Nephron (organoid): ENCODE measurements around the gene KLHL22.
"Not testable (repeated sequence)": the region's sequence is repeated elsewhere in the genome, so short reads cannot be mapped to it uniquely, and the experiment has no call there.

Experiments
- H3K27ac Mint-ChIP-seq, 3 experiments: 2 replicates each; pipeline ENCODE4 v1.8.0; 2020; ENCODE audit warnings: mixed read lengths in 3 of 3, mild to moderate bottlenecking in 2 of 3, moderate library complexity in 1 of 3
- H3K27me3 Mint-ChIP-seq: 2 replicates; pipeline ENCODE4 v1.8.0; 2021; ENCODE audit warnings: low read depth, mild to moderate bottlenecking, moderate library complexity, mixed read lengths
- H3K36me3 Mint-ChIP-seq: 2 replicates; pipeline ENCODE4 v1.8.0; 2020; ENCODE audit warnings: low read depth, mixed read lengths
- H3K4me1 Mint-ChIP-seq: 2 replicates; pipeline ENCODE4 v1.8.0; 2020; ENCODE audit warnings: mixed read lengths
- H3K4me3 Mint-ChIP-seq, 3 experiments: 2 replicates each; pipeline ENCODE4 v1.8.0; 2020; ENCODE audit warnings: mild to moderate bottlenecking in 3 of 3, mixed read lengths in 3 of 3, moderate library complexity in 2 of 3
- H3K9me3 Mint-ChIP-seq: 2 replicates; pipeline ENCODE4 v1.8.0; 2020; ENCODE audit warnings: mixed read lengths
- TF ChIP-seq, protein P1 (sequence below), 3 experiments: fragments of 200-600 bp; sonication (generic); IDR thresholded peaks; one replicate each; pipeline ENCODE4 v1.5.0; 2021; ENCODE audit warnings: antibody characterized with exemption in 3 of 3; ENCODE audit not compliant: unreplicated experiment in 3 of 3

Gene KLHL22

DNA sequence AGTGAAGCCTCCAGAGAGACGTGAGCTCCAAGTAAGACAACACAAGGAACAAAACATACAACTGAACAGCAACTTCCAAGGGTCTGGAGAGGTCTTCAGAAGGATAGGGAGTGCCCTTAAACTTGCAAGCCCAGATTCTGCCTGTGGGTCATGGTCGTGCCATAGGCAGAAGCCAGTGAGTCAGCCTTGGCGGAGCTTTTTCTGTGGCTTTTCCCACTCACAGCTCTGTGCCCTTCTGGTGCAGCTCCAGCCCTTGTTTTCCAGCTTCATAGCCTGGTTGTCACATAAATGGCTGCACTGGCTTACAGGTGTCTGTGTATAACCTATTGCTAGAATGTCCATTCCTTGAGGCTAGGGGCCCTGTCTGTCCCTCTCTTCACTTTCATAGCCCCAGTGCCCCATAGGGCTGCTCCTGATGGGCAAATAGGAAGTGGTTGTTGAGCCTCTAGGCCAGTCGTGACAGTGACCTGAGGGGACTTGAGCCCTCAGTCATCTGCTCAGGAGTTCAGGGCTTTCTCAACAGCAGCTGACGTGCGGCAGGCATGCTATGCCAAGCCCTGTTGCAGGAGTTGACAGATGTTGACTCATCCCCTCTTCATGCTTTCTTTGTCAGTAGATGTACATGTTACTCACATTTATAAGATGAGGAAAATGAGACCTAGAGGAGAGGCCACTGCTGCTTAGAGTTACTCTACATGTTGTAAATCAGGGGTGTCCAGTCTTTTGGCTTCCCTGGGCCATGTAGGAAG is 19.2 kb upstream of the KLHL22 start:
- H3K4me3 Mint-ChIP-seq = no peak overlapping the region
- peak overlapping the region in 1 of 3 experiments; percentile 7 for H3K27ac Mint-ChIP-seq
- no peaks in the 10 kb centered on the region for H3K27me3 Mint-ChIP-seq
- TF ChIP-seq, protein P1, sequence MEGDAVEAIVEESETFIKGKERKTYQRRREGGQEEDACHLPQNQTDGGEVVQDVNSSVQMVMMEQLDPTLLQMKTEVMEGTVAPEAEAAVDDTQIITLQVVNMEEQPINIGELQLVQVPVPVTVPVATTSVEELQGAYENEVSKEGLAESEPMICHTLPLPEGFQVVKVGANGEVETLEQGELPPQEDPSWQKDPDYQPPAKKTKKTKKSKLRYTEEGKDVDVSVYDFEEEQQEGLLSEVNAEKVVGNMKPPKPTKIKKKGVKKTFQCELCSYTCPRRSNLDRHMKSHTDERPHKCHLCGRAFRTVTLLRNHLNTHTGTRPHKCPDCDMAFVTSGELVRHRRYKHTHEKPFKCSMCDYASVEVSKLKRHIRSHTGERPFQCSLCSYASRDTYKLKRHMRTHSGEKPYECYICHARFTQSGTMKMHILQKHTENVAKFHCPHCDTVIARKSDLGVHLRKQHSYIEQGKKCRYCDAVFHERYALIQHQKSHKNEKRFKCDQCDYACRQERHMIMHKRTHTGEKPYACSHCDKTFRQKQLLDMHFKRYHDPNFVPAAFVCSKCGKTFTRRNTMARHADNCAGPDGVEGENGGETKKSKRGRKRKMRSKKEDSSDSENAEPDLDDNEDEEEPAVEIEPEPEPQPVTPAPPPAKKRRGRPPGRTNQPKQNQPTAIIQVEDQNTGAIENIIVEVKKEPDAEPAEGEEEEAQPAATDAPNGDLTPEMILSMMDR (IDR thresholded peaks at IDR 0.05; ENCODE audit: unreplicated experiment in 3 of 3) = no peak
- H3K36me3 Mint-ChIP-seq = peaks cover 22% of the 10 kb centered on the region
- H3K4me1 Mint-ChIP-seq = peaks cover 25% of the 10 kb centered on the region
- no peaks in the 10 kb centered on the region for H3K9me3 Mint-ChIP-seq

DNA sequence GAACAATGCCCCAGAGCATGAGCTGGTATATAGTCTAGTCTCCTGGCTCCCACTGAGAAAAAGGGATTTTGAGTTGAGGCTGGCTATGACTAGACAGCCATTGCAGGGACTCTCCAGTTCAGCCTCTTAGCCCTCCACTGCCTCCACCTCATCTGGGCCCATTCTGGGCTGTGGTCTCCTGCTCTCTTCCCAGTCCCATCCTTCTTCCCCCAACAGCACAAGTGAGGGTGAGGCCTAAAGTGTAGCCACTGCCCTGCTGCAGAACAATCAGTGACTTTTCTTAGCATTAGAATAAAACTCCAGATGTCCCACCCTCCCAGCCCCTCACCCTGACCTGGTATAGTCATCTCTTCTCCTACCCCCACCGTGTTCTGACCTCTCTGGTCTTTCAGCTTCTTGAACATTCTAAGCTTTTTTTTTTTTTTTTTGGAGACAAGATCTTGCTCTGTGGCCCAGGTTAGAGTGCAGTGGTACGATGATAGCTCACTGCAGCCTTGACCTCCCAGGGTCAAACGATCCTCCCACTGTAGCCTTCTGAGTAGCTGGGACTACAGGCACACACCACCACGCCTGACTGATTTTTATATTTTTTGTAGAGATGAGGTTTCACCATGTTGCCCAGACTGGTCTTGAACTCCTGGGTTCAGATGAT is 16.1 kb upstream of the KLHL22 start:
- Mint-ChIP-seq H3K27ac (peak overlapping the region; percentile 10 to 62 (median 19)), H3K27me3 (no peaks in the 10 kb centered on the region), H3K4me1 (peaks cover 52% of the 10 kb centered on the region), H3K4me3 (peak overlapping the region; percentile 35 to 51 (median 46)), H3K36me3 (peaks cover 13% of the 10 kb centered on the region), H3K9me3 (no peaks in the 10 kb centered on the region)
- TF ChIP-seq, protein P1 (IDR thresholded peaks at IDR 0.05; ENCODE audit: unreplicated experiment in 3 of 3) = no peak

DNA sequence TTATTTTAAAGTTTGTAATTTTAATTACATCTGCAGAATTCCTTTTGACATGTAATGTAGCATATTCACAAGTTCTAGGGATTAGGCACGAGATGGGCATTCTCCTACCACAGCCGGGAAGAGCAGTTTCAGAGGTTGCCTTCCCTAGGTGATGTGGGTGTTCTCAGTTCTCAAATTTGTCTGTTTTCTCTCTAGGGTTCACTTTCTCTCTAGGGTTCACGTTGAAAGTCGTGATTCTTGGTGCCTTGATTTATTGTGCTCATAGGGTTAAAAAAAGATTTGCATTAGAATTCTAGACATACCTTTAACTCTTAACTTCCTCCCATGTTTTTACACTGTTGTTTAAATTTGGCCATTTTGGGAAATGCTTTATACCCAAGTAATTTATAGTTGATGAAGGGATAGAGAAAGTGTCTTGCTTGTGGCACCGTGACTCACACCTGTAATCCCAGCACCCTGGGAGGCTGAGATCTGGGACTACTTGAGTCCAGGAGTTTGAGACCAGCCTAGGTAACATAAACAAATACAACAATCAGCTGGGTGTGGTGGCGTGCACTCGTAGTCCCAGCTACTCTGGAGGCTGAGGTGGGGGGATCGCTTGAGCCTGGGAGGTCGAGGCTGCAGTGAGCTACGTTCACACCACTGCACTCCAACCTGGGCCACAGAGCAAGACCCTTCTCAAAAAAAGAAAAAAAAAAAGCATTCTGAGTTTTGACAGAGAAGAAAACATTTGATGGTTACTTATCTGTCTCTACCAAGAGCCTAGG is 15.4 kb upstream of the KLHL22 start:
- Mint-ChIP-seq H3K9me3 (no peaks in the 10 kb centered on the region), H3K4me3 (peak overlapping the region; percentile 38 to 96 (median 53)), H3K36me3 (peaks cover 13% of the 10 kb centered on the region), H3K27ac (peak overlapping the region; percentile 93 to 98 (median 96)), H3K27me3 (no peaks in the 10 kb centered on the region), H3K4me1 (peaks cover 52% of the 10 kb centered on the region)
- TF ChIP-seq, protein P1 (IDR thresholded peaks at IDR 0.05; ENCODE audit: unreplicated experiment in 3 of 3) = no peak

DNA sequence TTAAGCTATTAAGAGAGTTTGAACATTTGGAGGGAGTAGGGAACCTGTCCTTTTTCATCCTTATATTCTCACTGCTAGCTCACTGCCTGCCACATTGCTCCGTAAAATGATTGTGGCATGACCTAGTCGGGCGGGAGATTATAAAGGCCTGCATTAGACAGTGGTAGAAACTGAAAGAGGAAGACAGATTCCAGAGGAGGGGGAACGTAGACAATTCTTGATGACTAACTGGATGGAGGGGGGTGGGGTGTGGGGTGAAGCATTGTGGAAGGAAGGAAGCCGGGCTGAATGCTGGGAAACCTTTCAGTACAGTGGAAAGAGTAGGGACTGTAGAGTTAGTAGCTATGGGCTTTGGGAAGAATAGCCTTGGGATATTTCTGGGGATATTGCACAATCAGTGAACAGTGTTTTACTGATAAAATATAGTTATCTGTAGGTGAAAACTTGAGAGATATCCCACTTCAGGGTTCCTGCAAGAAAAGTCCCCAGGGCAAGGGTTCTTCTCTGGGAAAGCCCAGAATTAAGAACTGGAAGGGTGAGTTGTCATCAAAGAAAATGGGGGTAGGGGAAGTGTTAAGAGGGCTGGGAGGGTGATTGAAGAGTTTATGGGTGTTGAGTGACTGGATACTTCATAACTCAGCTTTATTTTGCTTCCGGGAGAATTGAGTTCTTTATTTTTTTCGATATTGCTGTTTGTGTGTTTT is 13.9 kb upstream of the KLHL22 start:
- peaks cover 52% of the 10 kb centered on the region for H3K4me1 Mint-ChIP-seq
- peak overlapping the region; percentile 93 to 98 (median 96) for H3K27ac Mint-ChIP-seq
- H3K36me3 Mint-ChIP-seq = peaks cover 12% of the 10 kb centered on the region
- TF ChIP-seq, protein P1 (IDR thresholded peaks at IDR 0.05; ENCODE audit: unreplicated experiment in 3 of 3) = no peak
- H3K9me3 Mint-ChIP-seq = no peaks in the 10 kb centered on the region
- H3K27me3 Mint-ChIP-seq = no peaks in the 10 kb centered on the region
- H3K4me3 Mint-ChIP-seq = peak overlapping the region; percentile 90 to 98 (median 96)

DNA sequence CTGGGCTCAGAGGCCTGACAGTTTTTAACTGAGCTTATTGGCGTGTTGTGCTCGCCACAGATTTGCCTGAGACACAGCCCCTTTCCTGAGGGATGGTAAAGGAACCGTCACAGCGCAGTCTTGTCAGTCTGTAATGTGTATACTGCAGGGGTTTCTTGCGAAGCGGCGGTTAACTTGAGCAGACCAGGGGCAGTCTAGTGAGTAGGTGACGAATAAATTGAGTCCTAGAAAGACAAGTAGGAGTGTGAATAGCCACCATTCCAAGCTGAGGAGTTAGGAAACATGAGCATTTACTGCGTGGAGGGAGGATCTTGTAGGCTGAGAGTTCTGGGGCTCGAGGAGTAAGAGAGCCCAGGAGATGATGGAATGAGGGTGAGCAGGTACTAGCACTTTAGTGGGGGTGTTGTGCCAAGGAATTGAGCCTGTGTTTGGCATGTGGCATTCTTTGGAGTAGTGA is 13.2 kb upstream of the KLHL22 start:
- peak overlapping the region; percentile 90 to 98 (median 96) for H3K4me3 Mint-ChIP-seq
- TF ChIP-seq, protein P1 (IDR thresholded peaks at IDR 0.05; ENCODE audit: unreplicated experiment in 3 of 3) = no peak
- no peaks in the 10 kb centered on the region for H3K27me3 Mint-ChIP-seq
- peaks cover 6% of the 10 kb centered on the region for H3K36me3 Mint-ChIP-seq
- H3K4me1 Mint-ChIP-seq = peaks cover 54% of the 10 kb centered on the region
- peak overlapping the region; percentile 93 to 98 (median 96) for H3K27ac Mint-ChIP-seq
- no peaks in the 10 kb centered on the region for H3K9me3 Mint-ChIP-seq

DNA sequence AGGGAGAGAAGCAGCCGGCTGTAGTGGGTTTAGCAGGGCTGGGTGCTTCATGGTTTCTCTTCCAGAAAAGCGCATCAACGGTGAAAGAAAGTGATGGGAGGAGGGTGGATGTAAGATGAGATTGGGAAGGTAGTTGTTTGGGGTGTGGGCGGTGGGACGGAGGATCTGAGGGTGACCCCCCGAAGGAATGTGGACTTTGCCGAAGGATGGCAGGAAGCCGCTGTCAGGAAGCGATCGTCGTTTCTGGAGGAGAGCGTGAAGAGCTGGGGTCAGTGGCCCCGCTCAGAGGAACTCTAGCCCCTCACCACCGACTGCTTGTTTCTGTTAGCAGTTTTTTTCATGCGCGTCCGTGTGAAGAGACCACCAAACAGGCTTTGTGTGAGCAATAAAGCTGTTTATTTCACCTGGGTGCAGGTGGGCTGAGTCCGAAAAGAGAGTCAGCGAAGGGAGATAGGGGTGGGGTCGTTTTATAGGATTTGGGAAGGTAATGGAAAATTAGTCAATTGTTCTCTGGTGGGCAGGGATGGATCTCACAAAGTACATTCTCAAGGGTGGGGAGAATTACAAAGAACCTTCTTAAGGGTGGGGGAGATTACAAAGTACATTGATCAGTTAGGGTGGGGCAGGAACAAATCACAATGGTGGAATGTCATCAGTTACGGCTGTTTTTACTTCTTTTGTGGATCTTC is 12.6 kb upstream of the KLHL22 start:
- H3K27me3 Mint-ChIP-seq, H3K9me3 Mint-ChIP-seq, H3K36me3 Mint-ChIP-seq: not testable (repeated sequence)
- Mint-ChIP-seq H3K4me1 (peaks cover 56% of the 10 kb centered on the region), H3K27ac (peak overlapping the region; percentile 93 to 98 (median 96)), H3K4me3 (peak overlapping the region; percentile 90 to 98 (median 96))
